NCI-H1105 treated with DMSO at 0.1 percent for 48 hours (cell line): ENCODE data around the gene UNC5B.
"Not testable (repeated sequence)": the region's sequence is repeated elsewhere in the genome, so short reads cannot be mapped to it uniquely, and the experiment has no call there.

ENCODE experiments used
- DNase-seq: peaks from one replicate; lab custom pipeline; 2025; lab: John Stamatoyannopoulos, UW

UNC5B gene

DNA sequence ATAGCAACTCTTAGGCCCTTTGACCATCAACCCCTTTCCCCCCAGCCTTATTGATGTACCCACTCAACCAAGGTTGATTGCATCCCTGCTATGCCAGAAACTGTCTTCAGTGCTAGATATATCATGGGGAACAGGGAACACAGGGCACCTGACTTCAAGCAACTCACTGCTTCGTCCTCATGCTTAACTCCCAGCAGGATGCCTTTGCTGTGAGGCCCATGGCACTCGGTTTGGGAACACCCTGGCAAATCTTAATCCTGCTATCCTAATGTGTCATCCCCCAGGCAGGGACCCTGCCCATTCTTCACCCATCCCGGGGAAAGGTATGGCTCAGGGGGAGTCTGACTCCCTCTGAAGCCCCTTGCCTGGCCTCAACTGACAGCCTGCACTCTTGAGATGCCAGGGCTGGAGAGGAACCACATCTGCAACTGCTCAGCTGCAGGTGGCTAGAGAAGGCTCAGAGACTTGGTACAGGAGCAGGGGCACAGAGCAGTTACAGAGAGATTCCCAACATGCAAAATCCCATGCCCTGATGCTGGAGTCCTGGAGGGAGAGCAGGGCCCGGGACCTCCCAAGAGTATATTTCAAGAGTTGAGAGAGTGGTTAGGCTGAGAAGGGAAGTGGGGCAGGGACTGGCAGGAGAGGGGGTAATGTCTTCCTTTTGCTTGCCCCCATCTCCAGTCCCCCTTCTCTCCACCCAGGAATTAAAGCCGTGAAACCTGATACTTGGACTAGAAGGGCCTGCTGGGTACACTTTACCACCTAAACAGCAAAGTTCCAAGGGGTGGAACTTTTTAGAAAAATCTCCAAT lies 2.4 kb upstream of the UNC5B start:
- DNase-seq, result no peak

DNA sequence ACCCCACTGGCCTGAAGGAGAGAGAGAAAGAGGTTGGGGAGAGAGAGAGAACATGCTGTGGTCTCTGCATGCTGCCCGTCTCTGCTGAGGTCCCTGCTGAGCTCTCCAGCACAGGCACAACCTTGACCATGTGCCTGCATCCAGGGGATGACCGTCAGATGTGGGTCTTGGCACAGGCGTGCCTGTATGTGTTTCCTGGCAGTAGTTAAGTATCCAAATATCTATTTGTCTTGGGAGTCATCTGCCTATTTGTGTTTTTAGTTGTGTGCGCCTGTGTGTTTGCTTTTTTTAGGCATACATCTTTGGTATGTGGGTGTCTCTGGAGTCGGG lies 1.9 kb upstream of the UNC5B start:
- no peak for DNase-seq

DNA sequence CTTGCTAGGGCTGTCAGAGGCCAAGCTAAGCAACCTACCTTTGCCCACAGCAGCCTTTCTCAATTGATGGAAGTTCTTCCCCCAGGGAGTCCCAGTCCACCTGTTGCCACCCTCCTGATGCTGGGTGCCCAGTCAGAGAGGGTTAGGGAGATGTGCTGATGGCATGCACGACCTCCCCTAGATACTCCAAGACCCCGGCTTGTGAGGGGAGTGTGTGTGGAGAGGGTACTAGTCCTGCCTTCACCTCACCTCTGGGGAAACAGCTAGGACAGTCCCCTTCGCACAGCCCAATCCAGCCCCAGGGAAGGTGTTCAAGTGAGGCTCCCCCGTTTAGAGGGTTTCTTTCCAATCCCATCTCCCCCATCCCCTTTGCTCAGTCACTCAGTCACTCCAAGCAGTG lies 1.3 kb upstream of the UNC5B start:
- DNase-seq, result no peak

DNA sequence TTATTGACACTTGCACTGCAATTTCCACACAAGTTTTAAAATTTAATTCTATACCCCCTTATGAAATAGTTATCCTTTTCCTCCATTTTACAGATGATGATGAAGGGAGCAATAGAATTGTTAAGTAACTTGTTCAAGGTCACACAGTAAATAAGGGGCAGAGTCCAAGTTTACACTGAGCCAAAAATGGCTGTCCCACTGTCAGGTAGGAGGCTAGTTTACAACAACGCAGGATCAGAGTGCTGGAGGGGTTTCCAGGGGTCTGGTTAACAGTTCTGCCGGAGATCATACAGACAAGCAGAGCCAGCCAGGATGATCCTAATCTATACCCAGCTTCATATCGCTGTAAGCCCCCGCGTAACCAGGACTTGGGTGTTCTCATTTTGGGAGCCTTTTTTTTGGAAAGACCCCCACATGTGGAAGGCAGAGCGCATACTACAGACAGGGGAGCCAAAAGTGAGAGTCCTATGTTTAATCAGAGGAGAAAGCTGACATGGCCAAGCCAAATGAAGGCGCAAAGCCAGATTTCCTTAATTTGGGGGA lies 524 bp upstream of the UNC5B start:
- no peak for DNase-seq

DNA sequence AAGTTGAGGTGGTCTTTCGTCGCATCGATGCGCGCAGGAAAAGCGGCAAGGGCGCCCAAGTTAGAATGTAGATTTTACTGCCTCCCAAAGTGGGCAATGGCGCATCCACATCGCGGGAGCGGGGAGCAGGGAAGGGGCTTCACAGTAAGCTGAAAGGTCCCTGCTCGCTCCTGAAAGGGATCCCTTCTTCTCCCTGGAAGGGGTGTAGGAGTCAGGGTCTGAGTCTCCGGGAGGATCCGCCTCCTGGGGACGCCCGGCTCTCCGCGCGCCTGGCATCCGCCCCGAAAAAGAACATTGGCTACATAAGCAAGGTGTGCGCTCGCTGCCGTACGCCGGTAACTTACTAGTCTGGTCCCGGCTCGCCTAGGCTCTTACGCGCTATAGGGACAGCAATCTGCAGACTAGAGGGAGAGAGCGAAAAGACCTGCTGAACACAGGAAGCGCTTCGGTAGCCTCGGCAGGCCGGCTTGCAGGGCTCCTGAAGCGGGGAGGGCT lies 804 bp downstream of the UNC5B start:
- DNase-seq, result peak; percentile 61

DNA sequence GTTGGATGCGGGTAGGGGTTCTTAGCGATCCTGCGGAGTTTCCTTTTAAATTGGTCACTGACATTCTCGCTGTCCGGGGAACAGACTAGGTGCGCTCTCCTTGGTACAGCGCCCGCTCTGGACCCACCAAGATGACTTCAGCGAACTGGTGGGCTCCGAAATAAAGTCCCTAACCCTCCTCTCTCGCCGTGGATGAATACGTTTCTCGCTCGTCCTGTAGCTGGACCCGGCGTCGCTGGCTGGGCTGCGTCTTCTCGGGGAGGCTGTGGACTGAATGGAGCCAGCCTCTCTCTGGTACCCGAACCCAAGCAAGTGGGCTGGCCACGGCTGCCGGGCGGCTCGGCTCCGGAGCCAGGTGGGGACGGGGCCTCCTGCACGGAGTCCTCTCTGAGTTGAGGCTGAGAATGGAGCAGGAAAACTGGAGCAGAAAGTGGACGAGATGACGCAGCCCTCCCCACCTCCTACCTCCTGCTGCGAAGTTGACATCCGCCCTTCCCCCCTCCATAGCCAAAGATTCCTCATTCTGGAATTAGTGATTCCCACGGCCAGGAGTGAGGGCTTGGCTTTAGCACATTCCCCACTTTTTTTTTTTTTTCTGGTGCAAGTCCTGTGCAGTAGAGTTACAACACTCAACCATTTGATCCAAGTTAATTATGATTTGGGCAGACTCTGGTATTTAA lies 1.5 kb downstream of the UNC5B start:
- DNase-seq, result peak; percentile 13

DNA sequence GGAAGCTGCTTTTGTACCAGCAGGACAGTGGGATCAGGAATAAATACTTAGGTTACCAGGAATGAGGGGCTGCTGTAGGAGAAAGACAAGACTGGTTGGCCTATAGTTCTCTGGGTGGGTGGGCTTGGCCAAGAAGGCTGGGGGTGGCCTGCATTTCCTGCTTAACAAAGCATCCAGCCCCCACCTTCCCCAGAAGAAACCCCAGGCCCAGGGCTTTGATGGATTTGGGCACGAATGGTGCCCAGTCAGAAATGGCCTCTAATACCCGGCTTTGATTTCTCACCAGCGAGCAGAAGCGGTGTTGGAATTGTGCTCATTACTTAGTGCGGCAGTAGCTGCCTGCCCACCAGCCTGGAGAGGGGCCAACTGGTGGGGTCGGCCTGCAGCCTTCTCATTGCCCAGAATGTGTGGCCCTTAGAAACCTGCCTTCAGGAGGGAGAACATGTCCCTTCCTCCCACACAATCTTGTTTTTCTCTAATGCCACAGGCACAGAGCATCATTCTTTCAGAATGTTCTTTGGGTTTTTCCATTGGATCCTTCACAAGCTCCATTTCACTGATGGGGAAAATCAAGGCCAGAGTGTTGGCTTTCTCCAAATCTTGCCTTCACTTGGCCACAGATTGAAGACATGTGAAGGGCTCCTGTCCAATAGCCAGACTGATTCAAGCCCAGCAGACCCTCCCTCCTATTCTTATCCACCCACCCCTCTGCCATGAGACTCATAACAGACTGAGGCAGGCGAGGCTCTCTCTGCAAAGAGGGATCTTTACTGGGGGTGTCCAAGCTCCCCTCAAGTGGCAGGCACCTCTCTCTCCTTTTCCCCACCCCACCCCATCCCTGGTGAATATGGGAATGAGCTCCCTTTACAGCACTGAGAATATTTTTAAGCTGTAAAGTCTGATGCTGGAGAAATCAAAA lies 2.5 kb downstream of the UNC5B start:
- no peak for DNase-seq

DNA sequence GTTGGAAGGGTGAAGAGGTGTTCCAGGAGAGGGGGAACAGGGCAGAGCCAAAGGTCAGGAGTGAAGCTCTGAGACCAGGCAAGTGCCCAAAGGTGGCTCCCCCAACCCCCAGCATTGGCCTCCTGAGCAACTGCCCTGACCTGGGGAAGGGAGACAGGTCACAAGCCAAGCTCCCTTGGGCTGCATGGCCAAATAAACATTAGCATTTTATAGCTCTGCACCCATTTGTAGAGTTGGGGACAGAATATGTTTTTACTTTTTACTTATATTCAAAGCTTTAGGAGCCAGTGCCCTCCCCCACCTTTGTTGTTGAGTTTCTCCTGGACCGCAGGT lies 4.0 kb downstream of the UNC5B start:
- DNase-seq, result no peak

DNA sequence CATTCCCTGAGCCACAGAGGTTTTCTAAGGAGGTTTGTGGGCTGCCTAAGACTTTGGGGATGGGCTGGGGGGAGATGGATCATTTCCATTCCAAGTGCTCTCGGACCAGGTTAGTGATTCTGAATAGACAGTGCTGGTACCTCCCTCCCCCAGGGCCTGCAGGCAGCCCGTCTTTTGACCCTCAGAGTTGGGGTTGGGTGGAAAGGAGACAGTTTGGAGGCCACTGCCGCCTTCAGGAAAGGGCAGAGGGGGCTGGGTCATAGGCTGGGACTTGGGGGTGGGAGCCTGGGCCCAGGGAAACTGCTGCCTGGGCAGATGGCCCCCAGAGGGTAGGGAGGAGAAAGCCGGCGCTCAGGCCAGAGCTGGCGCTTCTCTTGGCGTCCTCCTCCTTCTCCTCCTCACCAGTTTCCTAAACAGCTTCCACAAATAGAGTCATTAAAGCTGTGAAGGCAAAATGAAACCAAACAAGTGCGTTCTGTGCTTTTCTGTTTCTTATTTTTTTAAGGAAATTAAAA lies 4.4 kb downstream of the UNC5B start:
- no peak for DNase-seq

DNA sequence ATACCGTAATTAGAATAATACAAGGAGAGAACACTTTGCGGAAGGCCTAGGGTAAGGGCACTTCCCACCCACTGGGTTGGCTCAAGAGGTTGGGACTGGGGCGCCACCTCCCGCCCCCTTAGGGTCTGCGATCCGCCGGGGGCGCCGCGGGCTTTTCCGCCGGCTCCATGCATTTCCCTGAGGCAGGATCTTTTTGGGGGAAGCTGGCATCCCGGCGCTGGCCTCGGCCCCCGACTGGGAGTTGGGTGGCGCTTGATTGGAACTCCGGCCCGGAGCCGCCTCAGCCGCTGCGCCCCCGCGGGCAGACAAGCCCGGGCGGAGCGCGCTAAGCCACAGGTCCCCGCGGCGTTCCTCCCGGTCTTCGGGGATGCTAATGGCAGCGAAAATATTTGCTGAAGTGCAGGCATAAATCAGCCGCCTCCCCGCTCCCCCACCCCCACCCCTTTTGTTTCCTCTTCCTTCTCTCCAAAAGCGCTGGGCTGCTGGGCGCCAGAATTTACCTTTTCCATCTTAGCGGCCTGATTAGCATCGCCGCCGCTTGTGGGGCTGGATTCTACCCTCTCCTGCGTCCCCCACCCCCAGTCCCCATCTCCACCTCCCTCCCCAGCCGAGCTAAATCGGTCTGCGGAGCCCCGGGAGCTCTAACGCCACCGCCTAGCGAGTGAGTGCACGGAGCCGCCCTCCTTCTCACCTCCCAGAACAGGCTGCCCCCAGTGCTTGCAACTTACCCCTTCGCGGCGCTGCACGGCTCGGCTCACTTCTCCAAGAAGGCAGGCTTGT lies 5.1 kb downstream of the UNC5B start:
- DNase-seq, result peak; percentile 56

DNA sequence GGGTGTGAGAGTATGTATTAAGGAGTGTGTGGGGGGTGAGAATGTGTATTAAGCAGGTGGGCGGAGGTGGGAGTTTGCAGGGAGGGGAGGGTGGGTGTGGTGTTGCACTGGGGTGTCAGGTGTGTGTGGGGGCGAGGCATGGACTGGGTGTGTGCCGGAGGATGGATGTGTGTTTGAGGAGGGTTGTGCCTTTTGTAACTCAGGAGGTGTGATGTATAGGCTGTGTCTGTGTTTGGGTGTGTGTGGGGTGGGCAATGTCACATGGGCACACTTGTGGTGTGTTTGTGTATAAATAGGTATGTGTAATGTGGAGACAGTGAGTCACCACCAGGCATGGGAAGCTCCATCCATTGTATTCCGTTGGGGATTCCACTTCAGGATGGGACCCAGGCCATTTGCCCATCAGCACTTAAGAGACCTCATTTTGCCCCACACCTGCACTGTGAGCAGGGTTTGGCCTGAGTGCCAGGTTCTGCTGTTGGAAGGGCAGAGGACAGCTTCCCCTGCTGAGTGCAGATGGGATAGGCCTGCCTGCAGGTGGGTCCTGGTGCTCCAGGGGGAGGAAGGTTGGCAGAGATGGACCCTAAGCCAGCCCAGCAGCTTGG lies 5.8 kb downstream of the UNC5B start:
- DNase-seq, result no peak

DNA sequence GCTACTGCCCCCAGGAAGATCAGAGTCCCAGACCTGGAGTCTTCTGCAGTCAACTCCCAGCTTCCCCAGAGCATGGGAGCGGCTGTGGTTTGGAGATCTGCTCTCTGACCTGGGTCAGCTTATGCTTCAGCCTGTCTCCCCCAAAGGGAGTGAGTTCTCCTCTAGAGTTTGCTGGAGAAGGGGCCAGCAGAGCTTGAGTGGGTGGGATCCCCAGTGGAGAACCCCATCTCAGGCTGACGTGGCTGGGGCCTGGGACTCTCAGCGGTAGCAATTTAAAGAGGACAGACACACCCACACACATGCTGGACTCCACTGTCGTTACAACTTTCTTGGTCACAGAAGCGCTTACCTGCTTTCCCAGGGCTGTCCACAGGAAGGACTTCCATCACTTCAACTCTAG lies 6.3 kb downstream of the UNC5B start:
- no peak for DNase-seq

DNA sequence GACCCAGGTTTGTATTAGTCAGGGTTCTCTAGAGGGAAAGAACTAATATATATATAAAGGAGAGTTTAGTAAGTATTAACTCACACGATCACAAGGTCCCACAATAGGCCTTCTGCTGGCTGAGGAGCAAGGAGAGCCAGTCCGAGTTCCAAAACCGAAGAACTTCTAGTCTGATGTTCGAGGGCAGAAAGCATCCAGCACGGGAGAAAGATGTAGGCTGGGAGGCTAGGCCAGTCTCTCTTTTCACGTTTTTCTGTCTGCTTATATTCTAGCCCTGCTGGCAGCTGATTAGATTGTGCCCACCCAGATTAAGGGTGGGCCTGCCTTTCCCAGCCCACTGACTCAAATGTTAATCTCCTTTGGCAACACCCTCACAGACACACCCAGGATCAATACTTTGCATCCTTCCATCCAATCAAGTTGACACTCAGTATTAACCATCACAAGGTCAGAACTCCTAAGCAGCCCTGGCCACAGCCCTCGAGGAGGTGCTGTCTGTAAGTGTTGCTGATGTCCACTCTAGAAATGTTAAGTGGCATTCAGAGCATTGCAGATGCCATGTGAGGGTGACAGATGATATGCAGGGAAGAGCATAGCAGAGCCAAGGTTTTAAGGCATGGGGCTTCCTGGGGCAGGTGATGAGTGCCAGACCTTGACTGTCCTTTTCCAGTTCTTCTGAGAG lies 7.0 kb downstream of the UNC5B start:
- DNase-seq, result not testable (repeated sequence)

DNA sequence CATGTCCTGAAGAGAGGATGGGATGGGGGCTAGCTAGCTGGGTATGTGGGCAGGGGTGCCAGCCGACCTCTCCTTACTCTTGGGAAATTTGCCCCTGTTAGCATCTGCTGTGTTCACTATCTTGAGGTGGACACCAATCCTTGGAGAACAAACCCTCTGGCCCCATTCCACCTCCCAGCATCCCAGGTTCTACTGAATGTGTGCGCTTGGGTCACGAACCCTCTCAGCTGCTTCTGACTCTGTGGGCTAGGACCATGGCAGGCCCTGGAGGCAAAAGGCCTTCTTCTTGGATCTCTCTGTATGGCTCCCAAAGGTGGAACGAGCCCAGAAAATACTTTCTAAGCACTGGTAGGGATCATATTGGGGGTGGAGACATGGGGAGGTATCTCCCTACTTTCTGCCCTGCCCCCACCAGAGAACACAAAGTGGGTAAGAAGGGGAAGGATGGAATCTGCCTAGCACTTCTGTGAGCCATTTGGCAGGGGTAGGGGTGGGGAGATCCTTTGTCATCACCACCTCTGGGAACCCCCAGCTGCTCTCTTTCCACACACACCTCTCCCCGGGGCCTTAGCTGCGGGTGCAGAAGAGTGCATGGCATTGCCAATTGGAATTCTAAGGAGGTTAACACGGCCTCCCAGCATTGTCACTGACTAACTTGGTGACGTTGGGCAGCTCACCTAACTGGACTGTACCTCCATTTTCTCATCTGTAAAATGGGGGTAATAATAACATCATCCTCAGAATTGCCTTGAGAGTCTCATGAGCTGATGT lies 7.7 kb downstream of the UNC5B start:
- no peak for DNase-seq

DNA sequence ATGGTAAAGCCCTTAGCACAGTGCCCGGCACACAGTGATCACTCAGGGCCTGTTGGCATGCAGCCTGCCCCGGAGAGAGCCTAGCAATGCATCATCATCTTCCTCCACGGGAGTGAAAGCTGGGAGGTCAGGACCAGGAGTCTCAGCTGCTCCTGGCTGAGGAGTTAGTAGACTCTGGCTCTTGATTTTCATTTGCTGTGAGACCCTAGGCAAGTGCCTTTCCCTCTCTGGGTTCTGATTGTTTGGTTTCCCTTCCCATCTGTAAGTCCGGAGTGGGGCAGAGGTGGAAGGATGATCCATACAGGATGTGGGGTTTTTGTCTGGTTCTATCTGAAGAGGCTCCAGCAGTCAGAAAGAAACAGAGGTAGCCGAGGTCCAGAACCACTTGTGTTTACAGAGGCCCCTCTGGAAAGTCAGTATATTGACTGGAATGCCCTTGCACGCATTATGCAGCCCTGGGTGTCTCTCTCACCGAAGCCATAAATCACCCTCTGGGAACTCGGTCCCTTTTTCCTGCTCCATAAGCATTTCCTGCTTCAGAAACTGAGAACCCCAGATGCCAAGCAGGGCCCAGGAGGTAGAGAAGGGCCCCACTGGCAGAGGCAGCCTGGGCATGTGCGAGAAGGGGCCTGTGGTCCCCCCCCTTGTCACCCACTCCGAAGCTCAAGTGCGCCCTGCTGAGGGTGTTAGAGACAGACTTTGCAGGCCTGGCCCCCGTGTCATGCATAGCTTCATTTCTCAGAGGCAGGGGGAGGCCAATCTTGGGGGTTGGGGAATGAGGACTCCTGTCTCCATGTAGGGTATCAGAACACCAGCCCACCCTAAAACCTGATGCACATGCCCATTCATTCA lies 8.5 kb downstream of the UNC5B start:
- no peak for DNase-seq

DNA sequence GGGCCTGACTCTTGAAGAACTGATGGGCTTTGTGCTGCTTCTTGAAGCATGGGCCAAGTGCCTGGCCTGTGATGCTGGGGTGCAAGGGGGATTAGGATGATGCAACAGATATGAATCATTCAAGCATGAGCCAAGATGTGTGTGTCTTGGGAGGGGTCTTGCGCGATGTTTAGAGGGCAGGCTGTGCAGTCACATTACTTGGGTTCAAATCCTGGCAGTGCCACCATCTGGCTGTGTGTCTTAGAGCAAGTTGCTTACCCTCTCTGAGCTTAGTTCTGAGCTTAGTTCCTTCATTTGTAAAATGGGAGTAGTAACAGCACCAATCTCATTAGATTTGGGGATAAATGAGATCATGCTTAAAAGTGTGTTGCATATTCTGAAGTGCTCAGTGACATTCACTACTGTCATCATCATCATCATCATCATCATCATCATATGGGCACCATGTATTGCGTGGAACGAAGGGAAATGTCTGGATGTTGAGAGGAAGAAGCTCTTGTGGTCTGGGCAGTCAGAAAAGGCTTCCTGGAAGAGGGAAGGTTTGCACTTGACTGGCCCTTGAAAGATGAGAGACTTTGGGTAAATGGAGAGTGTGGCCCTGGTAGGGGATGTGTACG lies 9.3 kb downstream of the UNC5B start:
- no peak for DNase-seq

DNA sequence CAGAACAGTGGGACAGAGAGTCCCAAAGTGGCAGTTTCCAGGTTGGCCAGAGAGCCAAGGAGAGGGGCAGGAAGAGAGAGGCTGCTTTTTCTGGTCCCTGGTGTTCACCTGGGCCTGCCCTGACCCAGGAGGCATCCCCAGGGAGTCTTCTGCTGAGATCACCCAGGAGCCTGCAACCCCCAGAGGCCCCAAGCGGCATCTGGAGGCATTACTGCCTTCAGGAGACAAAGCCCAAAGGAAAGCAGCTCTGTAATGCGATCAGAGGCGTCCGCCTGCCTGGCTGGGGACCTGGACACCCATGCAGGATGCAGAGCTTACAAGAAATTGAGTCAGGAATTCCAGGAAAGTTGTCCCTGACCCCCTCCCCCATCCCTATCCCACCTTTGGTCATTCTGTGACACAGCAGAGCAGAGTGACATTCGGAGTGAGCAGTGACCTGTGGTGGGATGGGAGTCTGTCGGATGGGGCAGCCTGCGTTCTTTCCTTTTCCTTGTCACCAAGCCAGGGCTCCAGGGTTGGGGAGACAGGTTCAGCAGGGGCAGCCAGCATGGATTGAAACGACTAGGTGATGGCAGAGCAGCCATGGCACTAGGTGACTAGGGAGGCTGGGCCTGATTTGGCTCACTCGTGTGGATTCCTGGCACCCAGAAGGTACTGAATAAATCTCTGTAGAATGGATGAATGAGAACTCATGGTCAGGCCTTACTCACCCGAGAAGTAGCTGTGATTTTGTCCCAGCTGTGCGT lies 10.4 kb downstream of the UNC5B start:
- DNase-seq, result no peak
